Measurements from ENCODE around the gene DYNLL1.

DNA sequence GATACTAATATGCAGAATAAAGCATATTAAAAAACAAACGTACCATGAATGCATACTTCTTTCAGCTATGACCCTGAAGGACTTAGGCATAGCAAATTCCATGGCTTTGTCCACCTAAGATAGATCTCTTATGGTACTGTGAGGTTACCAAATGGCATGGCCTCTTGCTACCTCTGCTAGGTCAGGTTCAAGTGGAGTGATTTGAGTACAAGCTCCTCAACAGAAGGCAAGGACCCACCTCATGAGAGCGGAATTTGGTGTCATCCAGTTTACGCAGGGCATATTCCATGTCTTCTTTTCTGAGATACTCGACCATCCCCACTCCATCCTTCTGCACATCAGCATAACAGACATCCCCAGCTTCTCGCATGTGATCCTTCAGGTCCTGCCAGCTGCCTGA, 32.2 kb upstream of the DYNLL1 start:
- no peak for TF ChIP-seq POLR2A (IDR thresholded peaks at IDR 0.05)
- TF ChIP-seq, protein P1, sequence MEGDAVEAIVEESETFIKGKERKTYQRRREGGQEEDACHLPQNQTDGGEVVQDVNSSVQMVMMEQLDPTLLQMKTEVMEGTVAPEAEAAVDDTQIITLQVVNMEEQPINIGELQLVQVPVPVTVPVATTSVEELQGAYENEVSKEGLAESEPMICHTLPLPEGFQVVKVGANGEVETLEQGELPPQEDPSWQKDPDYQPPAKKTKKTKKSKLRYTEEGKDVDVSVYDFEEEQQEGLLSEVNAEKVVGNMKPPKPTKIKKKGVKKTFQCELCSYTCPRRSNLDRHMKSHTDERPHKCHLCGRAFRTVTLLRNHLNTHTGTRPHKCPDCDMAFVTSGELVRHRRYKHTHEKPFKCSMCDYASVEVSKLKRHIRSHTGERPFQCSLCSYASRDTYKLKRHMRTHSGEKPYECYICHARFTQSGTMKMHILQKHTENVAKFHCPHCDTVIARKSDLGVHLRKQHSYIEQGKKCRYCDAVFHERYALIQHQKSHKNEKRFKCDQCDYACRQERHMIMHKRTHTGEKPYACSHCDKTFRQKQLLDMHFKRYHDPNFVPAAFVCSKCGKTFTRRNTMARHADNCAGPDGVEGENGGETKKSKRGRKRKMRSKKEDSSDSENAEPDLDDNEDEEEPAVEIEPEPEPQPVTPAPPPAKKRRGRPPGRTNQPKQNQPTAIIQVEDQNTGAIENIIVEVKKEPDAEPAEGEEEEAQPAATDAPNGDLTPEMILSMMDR (IDR thresholded peaks at IDR 0.05), result no peak
